WERI-Rb-1 (cell line): ENCODE measurements around the gene TMEM126B.

Experiments used
- DNase-seq: peaks from one replicate; pipeline ENCODE4 v3.0.0-alpha.2; 2020
- H3K27ac ChIP-seq: fragments of 250-450 bp; sonication (Bioruptor Pico); 2 replicates; pipeline ENCODE4 v1.5.1; 2020; ENCODE audit warnings: mild to moderate bottlenecking, moderate library complexity
- H3K27me3 ChIP-seq: fragments of 250-450 bp; sonication (Bioruptor Pico); 2 replicates; pipeline ENCODE4 v1.5.1; 2021; ENCODE audit warnings: mild to moderate bottlenecking, low read depth, moderate library complexity; ENCODE audit not compliant: insufficient read depth, severe bottlenecking
- H3K36me3 ChIP-seq: fragments of 250-450 bp; sonication (Bioruptor Pico); 2 replicates; pipeline ENCODE4 v1.5.1; 2020; ENCODE audit warnings: mild to moderate bottlenecking, moderate library complexity
- H3K4me3 ChIP-seq: 2 replicates; pipeline ENCODE4 v1.5.1; 2011; ENCODE audit warnings: low read depth, mild to moderate bottlenecking, control low read depth, low read length
- H3K9me3 ChIP-seq: fragments of 250-450 bp; sonication (Bioruptor Pico); 2 replicates; pipeline ENCODE4 v1.5.1; 2021; ENCODE audit warnings: mild to moderate bottlenecking, moderate library complexity; ENCODE audit not compliant: severe bottlenecking
- TF ChIP-seq, protein P1 (sequence below): IDR thresholded peaks from 2 replicates; pipeline ENCODE4 v1.5.1; 2011; ENCODE audit warnings: low read depth, mild to moderate bottlenecking, control low read depth, inconsistent platforms, low read length

Gene TMEM126B

DNA sequence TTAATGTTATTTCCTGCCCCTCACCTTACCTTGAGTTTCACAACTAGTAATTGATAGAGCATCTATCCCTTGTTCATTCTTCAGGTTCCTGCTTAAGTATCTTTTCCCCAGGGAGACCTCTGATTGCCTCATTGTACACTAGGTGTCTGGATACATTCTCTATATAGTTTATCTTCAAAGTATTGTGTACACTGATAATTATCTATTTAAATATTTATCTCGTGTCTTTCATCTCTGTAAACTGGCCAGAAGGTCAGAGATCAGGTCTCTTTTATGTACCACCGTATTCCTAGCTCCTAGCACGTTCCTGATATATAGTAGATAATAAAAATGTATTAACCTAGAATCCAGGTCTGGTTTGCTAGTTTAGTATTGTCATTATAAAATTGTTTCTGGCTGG lies 6.4 kb downstream of the TMEM126B start:
- Histone ChIP-seq H3K27ac (no peak overlapping the region), H3K4me3 (no peak overlapping the region), H3K27me3 (no peaks in the 10 kb centered on the region), H3K9me3 (no peaks in the 10 kb centered on the region), H3K36me3 (peaks cover 39% of the 10 kb centered on the region)
- TF ChIP-seq, protein P1, sequence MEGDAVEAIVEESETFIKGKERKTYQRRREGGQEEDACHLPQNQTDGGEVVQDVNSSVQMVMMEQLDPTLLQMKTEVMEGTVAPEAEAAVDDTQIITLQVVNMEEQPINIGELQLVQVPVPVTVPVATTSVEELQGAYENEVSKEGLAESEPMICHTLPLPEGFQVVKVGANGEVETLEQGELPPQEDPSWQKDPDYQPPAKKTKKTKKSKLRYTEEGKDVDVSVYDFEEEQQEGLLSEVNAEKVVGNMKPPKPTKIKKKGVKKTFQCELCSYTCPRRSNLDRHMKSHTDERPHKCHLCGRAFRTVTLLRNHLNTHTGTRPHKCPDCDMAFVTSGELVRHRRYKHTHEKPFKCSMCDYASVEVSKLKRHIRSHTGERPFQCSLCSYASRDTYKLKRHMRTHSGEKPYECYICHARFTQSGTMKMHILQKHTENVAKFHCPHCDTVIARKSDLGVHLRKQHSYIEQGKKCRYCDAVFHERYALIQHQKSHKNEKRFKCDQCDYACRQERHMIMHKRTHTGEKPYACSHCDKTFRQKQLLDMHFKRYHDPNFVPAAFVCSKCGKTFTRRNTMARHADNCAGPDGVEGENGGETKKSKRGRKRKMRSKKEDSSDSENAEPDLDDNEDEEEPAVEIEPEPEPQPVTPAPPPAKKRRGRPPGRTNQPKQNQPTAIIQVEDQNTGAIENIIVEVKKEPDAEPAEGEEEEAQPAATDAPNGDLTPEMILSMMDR: no peak
- no peak for DNase-seq

DNA sequence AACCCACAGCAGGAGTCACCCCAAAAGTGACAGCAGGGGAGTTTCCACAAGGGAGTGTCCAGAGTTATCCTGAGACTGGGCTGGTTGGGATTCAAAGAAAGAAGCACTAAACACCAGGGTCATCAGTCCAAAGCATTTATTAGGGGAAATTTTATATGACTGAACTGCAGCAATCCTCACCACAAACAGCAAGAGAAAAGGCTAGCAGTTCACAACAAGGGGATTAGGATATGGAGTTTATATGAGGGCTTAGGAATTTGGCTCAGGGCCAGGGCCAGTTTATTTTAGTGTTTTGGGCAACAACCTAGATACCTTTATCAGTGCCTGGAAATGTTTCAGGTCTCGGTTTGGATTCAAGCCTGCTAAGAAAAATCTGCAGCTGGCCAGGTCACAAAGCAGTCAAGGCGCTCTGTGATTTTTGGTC lies 14.8 kb downstream of the TMEM126B start:
- H3K4me3 ChIP-seq: no peak overlapping the region
- no peak overlapping the region for H3K27ac ChIP-seq
- DNase-seq: no peak
- H3K27me3 ChIP-seq: no peaks in the 10 kb centered on the region
- H3K36me3 ChIP-seq: no peaks in the 10 kb centered on the region
- TF ChIP-seq, protein P1: no peak
- no peaks in the 10 kb centered on the region for H3K9me3 ChIP-seq

DNA sequence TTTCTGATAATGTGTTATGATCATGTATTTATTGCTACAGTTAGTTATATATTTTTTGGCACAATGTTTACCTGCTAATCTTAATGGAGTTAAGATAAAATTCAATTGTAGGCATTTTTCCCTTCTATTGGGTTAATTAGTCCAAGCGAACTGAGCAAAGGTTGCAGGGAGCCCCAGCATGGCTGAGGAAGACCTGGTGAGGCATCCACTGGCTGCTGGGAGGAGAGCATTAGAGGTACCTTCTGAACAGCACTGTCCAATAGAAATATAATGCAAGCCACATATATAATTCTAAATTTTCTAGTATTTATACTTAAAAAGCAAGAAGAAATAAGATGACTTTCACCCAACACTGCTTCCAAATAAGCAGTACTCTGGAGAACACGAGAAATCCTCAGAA lies 18.7 kb downstream of the TMEM126B start:
- H3K27me3 ChIP-seq: no peaks in the 10 kb centered on the region
- H3K27ac ChIP-seq: peak overlapping the region; percentile 77
- TF ChIP-seq, protein P1: no peak
- no peaks in the 10 kb centered on the region for H3K36me3 ChIP-seq
- DNase-seq: no peak
- peak overlapping the region; percentile 95 for H3K4me3 ChIP-seq
- H3K9me3 ChIP-seq: no peaks in the 10 kb centered on the region

DNA sequence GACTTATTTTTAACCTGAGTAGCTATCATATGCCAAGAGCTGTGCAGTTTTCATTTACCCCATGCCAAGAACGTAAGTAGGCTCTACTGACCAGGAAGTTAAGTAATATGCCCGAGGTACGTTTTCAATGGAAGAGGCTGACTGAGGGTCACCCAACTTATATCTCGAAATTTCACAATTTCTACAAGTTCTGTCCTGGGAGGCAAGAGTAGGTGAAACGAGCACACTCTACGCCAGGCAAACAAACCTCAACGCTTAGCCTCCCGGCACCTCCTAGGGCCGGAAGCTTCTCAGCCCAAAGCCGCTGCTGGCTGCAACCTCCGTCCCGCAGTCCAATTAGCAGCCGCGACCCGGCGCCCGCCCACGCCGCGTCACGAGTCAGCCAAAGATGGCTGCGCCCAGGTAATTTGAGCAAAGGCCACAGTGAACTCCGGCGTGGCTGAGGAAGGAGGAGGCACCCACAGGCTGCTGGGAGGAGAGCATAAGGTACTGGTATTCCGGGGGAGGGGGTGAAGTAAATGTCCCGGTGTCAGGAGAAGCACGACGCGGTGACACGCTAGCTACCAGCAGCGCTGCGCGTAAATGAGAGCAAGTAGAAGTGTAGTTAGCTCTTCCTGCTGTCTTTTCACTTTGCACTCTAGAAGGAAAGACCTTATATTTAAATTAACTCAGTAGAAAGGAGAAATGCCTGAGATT lies 19.4 kb downstream of the TMEM126B start, which contains the start of gene TMEM126A:
TMEM126A (plus strand) TSS at position 364 of the 696 bp plus-strand sequence. CDS start 2,289 bp downstream, outside the sequence.
- Histone ChIP-seq H3K4me3 (peak within 1 kb of the TSS; percentile 95), H3K9me3 (no peaks in the 10 kb centered on the region), H3K36me3 (no peaks in the 10 kb centered on the region), H3K27me3 (no peaks in the 10 kb centered on the region), H3K27ac (peak within 1 kb of the TSS; percentile 77)
- DNase-seq: peak; percentile 95
- TF ChIP-seq, protein P1: no peak

DNA sequence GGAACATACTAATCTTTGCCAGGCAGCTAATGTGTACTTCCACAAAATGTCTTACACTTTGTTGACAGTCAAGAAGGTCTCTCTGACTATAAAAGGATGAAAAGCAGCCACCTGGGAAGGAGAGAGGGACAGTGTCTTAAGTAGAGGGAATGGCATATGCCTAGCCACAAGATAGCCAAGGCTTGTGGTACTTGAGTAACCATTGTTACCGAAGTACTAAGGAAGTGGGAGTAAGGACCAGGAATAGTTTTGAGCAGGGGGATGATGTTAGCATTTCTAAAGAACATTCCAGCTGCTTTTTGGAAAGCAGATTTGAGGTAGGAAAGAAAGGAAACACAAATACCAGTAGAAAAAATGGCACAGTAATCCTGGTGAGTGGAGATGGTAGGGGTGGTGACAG lies 22.7 kb downstream of the TMEM126B start:
- H3K36me3 ChIP-seq: peaks cover 13% of the 10 kb centered on the region

More for the DNA sequence above, 22.7 kb downstream of the TMEM126B start:
- no peaks in the 10 kb centered on the region for H3K27me3 ChIP-seq
- TF ChIP-seq, protein P1: no peak
- no peaks in the 10 kb centered on the region for H3K9me3 ChIP-seq
- H3K4me3 ChIP-seq: no peak overlapping the region
- no peak for DNase-seq
- no peak overlapping the region for H3K27ac ChIP-seq
